Loucy (cell line): Measurements from ENCODE around the gene CYTH4.

Experiments
- H2AFZ ChIP-seq: fragments of 200-600 bp; sonication (generic); 2 replicates; pipeline ENCODE4 v1.6.0; 2016; ENCODE audit warnings: antibody characterized with exemption, mild to moderate bottlenecking, low read length, moderate library complexity
- H3F3A ChIP-seq: fragments of 200-600 bp; 2 replicates; pipeline ENCODE4 v1.6.0; 2016; ENCODE audit warnings: antibody characterized with exemption, low read depth, mild to moderate bottlenecking
- H3K27me3 ChIP-seq: fragments of 200-600 bp; sonication (generic); 2 replicates; pipeline ENCODE4 v1.6.1; 2014; ENCODE audit warnings: low read length, mild to moderate bottlenecking; ENCODE audit not compliant: insufficient read depth, poor library complexity, severe bottlenecking
- H3K36me3 ChIP-seq: fragments of 200-600 bp; sonication (generic); 2 replicates; pipeline ENCODE4 v1.6.1; 2016; ENCODE audit warnings: low read length; ENCODE audit not compliant: insufficient read depth
- H3K4me1 ChIP-seq: fragments of 200-600 bp; sonication (generic); 2 replicates; pipeline ENCODE4 v1.5.1; 2014; ENCODE audit warnings: low read length, mild to moderate bottlenecking; ENCODE audit not compliant: insufficient read depth, poor library complexity, severe bottlenecking
- H3K4me2 ChIP-seq: fragments of 200-600 bp; sonication (generic); 2 replicates; pipeline ENCODE4 v1.6.0; 2014; ENCODE audit warnings: antibody characterized with exemption, low read length, low read depth, mild to moderate bottlenecking; ENCODE audit not compliant: poor library complexity, severe bottlenecking
- H3K4me3 ChIP-seq: fragments of 200-600 bp; sonication (generic); 2 replicates; pipeline ENCODE4 v1.5.1; 2014; ENCODE audit warnings: low read length, mild to moderate bottlenecking, mixed read lengths; ENCODE audit not compliant: poor library complexity, severe bottlenecking
- H3K79me2 ChIP-seq: fragments of 200-600 bp; sonication (generic); 2 replicates; pipeline ENCODE4 v1.6.1; 2014; ENCODE audit warnings: low read length; ENCODE audit not compliant: insufficient read depth
- H3K9ac ChIP-seq: fragments of 200-600 bp; sonication (generic); 2 replicates; pipeline ENCODE4 v1.6.0; 2014; ENCODE audit warnings: mild to moderate bottlenecking, low read depth, low read length, moderate library complexity; ENCODE audit not compliant: poor library complexity, severe bottlenecking
- H3K9me2 ChIP-seq: fragments of 200-600 bp; sonication (generic); replicated peaks from 2 replicates; pipeline ENCODE4 v1.6.1; 2016; ENCODE audit warnings: low read depth, low read length, mixed read lengths
- H3K9me3 ChIP-seq: fragments of 200-600 bp; sonication (generic); 2 replicates; pipeline ENCODE4 v1.6.1; 2014; ENCODE audit warnings: mild to moderate bottlenecking, antibody characterized with exemption, low read length, low read depth; ENCODE audit not compliant: insufficient read depth
- H4K20me1 ChIP-seq: fragments of 200-600 bp; sonication (generic); 2 replicates; pipeline ENCODE4 v1.6.0; 2014; ENCODE audit warnings: antibody characterized with exemption, low read length, mild to moderate bottlenecking; ENCODE audit not compliant: insufficient read depth, poor library complexity, severe bottlenecking
- CTCF ChIP-seq: fragments of 200-600 bp; sonication (generic); conservative IDR thresholded peaks from 2 replicates; pipeline ENCODE4 v1.5.1; 2014; ENCODE audit warnings: mild to moderate bottlenecking, antibody characterized with exemption, low read length
- EZH2phosphoT487 ChIP-seq: fragments of 200-600 bp; IDR thresholded peaks from 2 replicates; pipeline ENCODE4 v1.6.1; 2018; ENCODE audit warnings: antibody characterized with exemption, mild to moderate bottlenecking, moderate library complexity, borderline replicate concordance

Gene CYTH4

GRCh38 chr22:37284126-37284804 lies 2.0 kb downstream of the CYTH4 start:
- no peak overlapping the region for H2AFZ ChIP-seq
- H3K4me3 ChIP-seq, result peak overlapping the region; percentile 84
- H3K4me1 ChIP-seq, result peaks cover 67% of the 10 kb centered on the region
- H3K27me3 ChIP-seq, result no peaks in the 10 kb centered on the region
- no peaks in the 10 kb centered on the region for H3K9me2 ChIP-seq
- H3K9me3 ChIP-seq, result no peaks in the 10 kb centered on the region
- peaks cover 6% of the 10 kb centered on the region for H4K20me1 ChIP-seq
- no peaks in the 10 kb centered on the region for H3F3A ChIP-seq
- H3K79me2 ChIP-seq, result peaks cover 63% of the 10 kb centered on the region
- H3K4me2 ChIP-seq, result peak overlapping the region; percentile 98
- TF ChIP-seq CTCF (no peak), EZH2phosphoT487 (no peak)
- H3K9ac ChIP-seq, result peak overlapping the region; percentile 89
- no peaks in the 10 kb centered on the region; the same call in 1 of the 2 replicates for H3K36me3 ChIP-seq

- H3F3A ChIP-seq, result no peaks in the 10 kb centered on the region
- peak overlapping the region; percentile 44; the same call in 1 of the 2 replicates for H2AFZ ChIP-seq
Observed at GRCh38 chr22:37284805-37285355, 2.6 kb downstream of the CYTH4 start.

GRCh38 chr22:37285937-37286336 lies 3.6 kb downstream of the CYTH4 start:
- Histone ChIP-seq H3K79me2 (peaks cover 71% of the 10 kb centered on the region), H3K36me3 (no peaks in the 10 kb centered on the region; the same call in 1 of the 2 replicates), H3K4me2 (peak overlapping the region; percentile 98), H3K4me1 (peaks cover 59% of the 10 kb centered on the region), H3K9ac (no peak overlapping the region), H3K27me3 (no peaks in the 10 kb centered on the region), H3K9me2 (no peaks in the 10 kb centered on the region), H2AFZ (no peak overlapping the region), H3F3A (no peaks in the 10 kb centered on the region), H3K9me3 (no peaks in the 10 kb centered on the region), H3K4me3 (no peak overlapping the region), H4K20me1 (peaks cover 7% of the 10 kb centered on the region)
- TF ChIP-seq EZH2phosphoT487, result no peak
- TF ChIP-seq CTCF, result no peak

More at GRCh38 chr22:37284805-37285355, 2.6 kb downstream of the CYTH4 start:
- TF ChIP-seq EZH2phosphoT487, result no peak
- TF ChIP-seq CTCF, result no peak
- Histone ChIP-seq H3K9me2 (no peaks in the 10 kb centered on the region), H3K79me2 (peaks cover 67% of the 10 kb centered on the region), H3K4me1 (peaks cover 64% of the 10 kb centered on the region), H3K27me3 (no peaks in the 10 kb centered on the region), H3K4me2 (peak overlapping the region; percentile 98), H4K20me1 (peaks cover 7% of the 10 kb centered on the region), H3K9ac (peak overlapping the region; percentile 89), H3K9me3 (no peaks in the 10 kb centered on the region), H3K4me3 (peak overlapping the region; percentile 84), H3K36me3 (no peaks in the 10 kb centered on the region; the same call in 1 of the 2 replicates)
